Measurements from ENCODE around the gene RAC3.

Gene RAC3

GRCh38 chr17:82041144-82041814 lies 9.8 kb downstream of the RAC3 start:
- no peak for DNase-seq (ENCODE audit: low read depth, low spot score)

- DNase-seq (ENCODE audit: low read depth, low spot score) = no peak
These were observed 11.2 kb downstream of the RAC3 start for GRCh38 chr17:82042649-82043048.

- no peak for DNase-seq (ENCODE audit: low read depth, low spot score)
These were observed 12.0 kb downstream of the RAC3 start for GRCh38 chr17:82043507-82043906.

GRCh38 chr17:82045936-82046484 lies 14.5 kb downstream of the RAC3 start:
- no peak for DNase-seq (ENCODE audit: low read depth, low spot score)

GRCh38 chr17:82046903-82047302 lies 15.4 kb downstream of the RAC3 start:
- no peak for DNase-seq (ENCODE audit: low read depth, low spot score)

- DNase-seq (ENCODE audit: low read depth, low spot score) = no peak
These were observed 15.9 kb downstream of the RAC3 start for GRCh38 chr17:82047379-82047778.

- DNase-seq (ENCODE audit: low read depth, low spot score) = no peak
These were observed 16.6 kb downstream of the RAC3 start for GRCh38 chr17:82047914-82048570.

- DNase-seq (ENCODE audit: low read depth, low spot score) = no peak
These were observed 17.1 kb downstream of the RAC3 start for GRCh38 chr17:82048571-82048971.

- no peak for DNase-seq (ENCODE audit: low read depth, low spot score)
These were observed 17.6 kb downstream of the RAC3 start for GRCh38 chr17:82049106-82049505.

- DNase-seq (ENCODE audit: low read depth, low spot score) = no peak
These were observed 18.1 kb downstream of the RAC3 start for GRCh38 chr17:82049521-82049971.

- no peak for DNase-seq (ENCODE audit: low read depth, low spot score)
These were observed 18.8 kb downstream of the RAC3 start for GRCh38 chr17:82050152-82050760.

GRCh38 chr17:82050761-82051641 lies 19.5 kb downstream of the RAC3 start:
- DNase-seq (ENCODE audit: low read depth, low spot score) = no peak

- peak; percentile 75 for DNase-seq (ENCODE audit: low read depth, low spot score)
These were observed 20.5 kb downstream of the RAC3 start, which contains the start of the genes GPS1 and RFNG for GRCh38 chr17:82051776-82052637. TSS of gene GPS1 (plus strand) at chr17:82051898. CDS start at chr17:82051932, 34 bp downstream. TSS of gene RFNG (minus strand) at chr17:82051811. CDS start at chr17:82051766, 45 bp downstream.

GRCh38 chr17:82052638-82053059 lies 21.2 kb downstream of the RAC3 start:
- DNase-seq (ENCODE audit: low read depth, low spot score) = no peak

- DNase-seq (ENCODE audit: low read depth, low spot score) = no peak
These were observed 21.7 kb downstream of the RAC3 start for GRCh38 chr17:82053130-82053529.

- DNase-seq (ENCODE audit: low read depth, low spot score) = no peak
These were observed 22.2 kb downstream of the RAC3 start for GRCh38 chr17:82053556-82054263.

- DNase-seq (ENCODE audit: low read depth, low spot score) = no peak
These were observed 23.0 kb downstream of the RAC3 start for GRCh38 chr17:82054351-82055022.

GRCh38 chr17:82055023-82055964 lies 23.8 kb downstream of the RAC3 start:
- no peak for DNase-seq (ENCODE audit: low read depth, low spot score)

All from activated CD4-positive, CD25-positive, alpha-beta regulatory T cell treated with anti-CD3 and anti-CD28 coated beads, Interleukin-2, amount 50 U/mL, for 16 hours (primary cell).